ENCODE data around the gene C1QTNF3.
"Not testable (repeated sequence)": the region's sequence is repeated elsewhere in the genome, so short reads cannot be mapped to it uniquely, and the experiment has no call there.

The C1QTNF3 gene

DNA sequence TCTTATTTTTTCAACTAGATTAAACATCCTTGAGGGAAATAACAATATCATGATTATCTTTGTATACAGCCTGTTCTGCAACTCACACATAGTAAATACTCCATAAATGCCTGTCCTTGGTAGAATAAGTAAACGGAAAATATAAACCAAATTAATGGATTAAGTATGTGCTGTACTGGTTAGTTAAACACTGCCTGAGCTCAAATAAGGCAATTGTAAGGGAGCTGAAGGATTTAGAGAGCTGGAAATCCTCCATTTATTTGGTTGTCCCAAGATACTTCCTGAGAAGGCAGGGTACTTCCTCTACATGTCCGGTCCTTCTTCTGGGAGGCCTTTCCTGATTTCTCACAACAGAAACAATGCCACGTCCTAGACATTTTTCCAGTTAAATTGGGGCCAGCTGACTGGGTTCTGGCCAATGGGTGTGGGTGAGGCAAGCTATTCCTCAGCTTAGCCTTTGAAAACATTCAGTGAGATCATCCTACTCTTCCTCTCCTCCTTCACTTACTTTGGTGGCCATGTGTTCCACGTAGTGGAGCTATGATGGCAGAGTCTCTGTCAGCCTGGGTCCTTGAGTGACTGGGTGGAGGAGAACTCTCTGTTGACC lies 8.5 kb upstream of the C1QTNF3 start:
- no peak for DNase-seq

DNA sequence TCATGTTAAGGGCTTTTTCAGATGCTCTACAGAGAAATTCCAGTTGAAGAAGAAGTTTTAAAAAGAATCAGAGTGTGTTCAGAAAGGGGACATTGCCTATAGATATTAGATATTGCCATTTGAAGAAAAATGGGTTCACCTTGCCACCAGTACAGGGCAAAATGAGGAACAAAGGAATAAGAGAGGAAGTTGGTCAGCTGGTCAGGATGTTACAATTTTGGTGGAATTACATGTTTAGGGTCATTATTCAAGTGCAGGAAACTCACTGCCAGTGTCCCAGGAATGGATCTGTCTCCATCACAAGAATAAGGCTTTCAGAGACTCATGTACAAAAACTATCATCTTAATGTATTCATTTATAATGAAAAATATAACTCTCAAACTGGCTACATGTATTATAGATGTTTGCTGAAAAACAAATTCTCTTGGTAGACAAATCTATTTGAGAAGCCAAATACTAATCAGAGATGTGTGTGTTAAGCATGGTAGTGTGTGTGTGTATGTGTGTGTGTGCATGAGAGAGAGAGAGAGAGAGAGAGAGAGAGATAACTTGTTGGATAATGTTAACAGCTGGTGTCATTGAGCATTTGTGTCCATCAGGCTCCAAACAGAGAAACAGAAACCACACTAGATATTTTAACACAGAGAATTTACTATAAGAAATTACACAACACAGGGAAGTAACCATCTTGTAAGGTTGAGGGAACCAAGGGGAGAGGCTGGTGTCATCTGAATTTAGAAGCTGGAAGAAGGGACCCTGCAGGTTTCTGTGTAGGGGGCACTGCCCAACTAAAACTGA lies 5.0 kb upstream of the C1QTNF3 start:
- DNase-seq: no peak

DNA sequence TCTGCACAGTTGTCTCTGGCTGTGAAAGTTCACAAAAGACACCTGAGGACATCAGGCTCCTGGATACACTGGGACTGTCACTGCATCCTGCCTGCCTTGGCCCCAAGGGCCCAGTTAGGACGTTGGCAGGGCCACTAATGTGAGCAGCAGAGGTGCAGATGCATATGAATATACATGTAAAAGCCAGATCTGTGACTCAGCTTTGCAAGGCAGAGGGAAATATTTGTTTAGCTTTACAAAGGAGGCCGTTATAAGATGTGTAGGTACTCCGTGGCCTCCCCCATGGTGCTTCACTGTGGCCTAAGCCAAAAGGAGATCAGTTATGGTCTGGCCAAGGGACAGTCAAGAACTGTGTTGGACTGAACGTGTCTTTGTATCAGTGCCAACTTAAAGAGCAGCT lies 4.1 kb upstream of the C1QTNF3 start:
- DNase-seq: no peak

DNA sequence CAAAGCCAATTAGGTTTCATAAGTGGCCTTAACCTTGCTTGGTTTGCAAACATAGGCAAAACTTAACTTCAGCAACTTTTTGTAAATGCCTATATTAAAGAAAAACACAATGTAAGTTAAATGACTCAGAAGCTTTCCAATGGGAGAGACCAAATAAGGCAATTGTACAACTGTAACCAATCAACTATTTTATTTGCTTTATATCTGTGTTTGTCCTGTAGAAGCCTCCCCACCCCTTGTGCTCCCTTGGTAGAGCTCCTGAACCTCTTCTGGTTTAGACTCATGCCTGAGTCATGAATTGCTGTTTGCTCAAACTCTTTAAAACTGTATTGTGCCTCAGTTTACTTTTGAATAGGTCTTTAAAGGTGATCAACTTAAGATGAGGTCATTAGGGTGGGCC lies 3.0 kb upstream of the C1QTNF3 start:
- DNase-seq: no peak

DNA sequence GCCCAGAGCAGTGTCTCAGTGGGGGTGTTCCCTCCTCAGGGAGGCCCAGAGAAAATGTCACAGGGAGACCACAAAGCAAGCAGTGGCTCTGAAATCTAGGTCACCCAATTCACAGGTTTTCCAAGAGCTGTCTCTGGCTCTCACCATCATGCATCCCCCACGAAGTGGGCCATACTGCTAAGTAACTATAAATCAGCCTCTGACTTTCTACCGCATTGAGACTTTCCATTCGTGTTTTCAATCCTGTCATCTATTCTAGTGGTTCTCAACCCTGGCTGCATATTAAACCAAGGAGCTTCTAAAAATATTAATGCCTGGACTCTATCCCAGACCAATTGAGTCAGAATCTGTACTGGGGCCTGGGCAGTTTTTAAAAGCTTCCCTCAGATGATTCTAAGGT lies 2.0 kb upstream of the C1QTNF3 start:
- no peak for DNase-seq

DNA sequence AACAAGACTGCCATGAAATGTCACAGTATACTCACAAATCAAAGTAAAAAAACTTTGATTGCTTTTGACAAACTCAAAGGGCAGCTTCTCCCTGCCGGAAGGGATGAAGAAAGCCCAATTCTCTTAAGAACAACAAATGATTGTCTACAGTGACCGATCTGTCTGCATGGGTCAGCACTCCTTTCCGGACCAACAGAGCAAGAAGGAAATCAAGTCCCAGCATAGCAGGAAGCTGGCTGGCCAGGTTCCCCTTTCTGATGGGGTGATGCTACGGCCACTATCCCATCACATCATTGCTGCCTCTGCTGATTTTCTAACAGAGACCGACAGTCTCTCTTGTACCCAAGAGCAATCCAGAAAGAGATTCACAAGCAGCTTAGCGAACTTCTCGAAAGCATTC lies 692 bp downstream of the C1QTNF3 start:
- no peak for DNase-seq

DNA sequence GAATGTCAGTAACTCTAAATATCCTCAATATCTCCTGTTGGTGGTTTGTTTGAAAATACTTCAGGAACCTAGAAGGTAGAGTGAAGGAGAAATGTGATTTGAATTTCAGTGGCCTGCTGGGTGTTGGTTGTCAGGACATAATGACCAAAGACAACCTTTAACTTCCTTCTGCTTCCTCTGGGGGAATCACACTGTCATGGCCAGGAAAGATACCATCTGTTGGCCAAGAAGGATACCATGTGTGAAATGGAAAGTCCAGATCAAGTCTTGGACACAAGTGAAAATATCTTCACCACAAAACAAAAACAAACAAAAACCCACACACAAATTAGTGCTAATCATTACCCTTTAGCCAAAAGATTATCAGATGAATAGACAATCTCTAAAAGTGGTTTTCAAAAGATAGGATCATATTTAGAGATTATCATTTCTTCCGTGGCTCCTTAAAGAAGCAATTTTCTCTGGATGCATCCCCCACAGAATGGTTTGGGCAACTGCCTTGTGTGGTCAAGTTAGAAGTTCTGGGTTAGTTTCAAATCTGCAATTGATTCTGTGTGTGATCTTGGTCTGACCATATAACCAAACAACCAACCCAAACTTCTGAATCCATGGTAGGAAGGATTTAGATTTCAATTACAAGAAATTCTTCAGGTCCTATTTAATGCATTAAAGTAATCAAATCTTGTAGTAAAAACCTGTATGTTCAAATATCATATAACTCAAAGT lies 1.6 kb downstream of the C1QTNF3 start:
- no peak for DNase-seq

DNA sequence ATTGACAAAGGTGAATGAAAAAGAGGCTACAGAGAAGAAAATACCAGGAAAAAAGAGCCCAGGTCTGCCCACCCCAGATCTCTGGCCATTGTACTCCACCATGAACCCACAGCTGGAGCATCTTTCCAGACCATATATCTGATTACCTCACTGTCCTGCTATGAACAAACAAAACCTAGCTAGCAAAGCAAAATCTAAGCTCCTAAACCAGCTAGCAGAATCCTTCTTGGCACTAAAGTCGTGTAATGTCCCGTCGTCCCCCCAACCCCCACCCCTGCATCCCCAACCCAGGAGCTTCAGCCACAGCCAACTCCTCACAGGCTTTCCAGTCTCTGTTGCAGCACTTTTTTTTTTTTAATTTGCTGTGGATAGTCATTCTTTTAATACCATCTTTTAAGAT lies 2.5 kb downstream of the C1QTNF3 start:
- DNase-seq: no peak

DNA sequence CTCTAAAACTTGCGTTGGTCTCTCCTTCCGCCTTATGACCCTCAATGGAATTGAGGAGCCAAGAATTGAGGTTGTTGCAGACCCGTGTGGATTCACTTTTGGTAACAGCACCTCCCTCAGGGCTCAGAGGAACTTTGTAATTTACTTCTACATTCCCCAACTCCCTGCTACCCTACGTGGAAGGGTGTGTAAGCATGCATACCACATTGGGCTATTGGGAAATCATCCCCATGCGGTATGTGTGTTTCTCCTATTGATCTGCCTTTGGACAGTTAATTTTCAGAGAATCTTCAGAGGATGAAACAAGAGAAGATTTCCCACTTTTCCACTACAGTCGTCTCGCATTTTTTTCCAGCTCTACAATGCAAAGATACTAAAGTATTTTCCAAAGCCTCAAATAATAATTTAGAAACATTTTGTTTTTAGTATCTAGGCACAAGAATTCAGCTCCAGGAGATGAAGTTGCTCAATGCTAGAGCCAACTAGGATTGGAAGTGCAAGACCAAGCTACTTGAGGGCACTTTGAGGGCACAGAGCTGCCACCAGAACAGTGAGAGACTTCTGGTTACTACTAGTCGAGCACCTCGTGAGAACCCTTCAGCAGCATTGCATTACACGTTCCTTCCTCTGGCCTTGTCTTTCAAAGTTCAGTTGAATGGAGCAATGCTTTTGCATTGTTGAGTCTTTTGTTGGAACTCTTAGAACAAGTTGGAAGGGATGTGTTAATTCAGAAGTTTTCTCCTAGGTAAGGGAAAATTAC lies 3.4 kb downstream of the C1QTNF3 start:
- DNase-seq: no peak

DNA sequence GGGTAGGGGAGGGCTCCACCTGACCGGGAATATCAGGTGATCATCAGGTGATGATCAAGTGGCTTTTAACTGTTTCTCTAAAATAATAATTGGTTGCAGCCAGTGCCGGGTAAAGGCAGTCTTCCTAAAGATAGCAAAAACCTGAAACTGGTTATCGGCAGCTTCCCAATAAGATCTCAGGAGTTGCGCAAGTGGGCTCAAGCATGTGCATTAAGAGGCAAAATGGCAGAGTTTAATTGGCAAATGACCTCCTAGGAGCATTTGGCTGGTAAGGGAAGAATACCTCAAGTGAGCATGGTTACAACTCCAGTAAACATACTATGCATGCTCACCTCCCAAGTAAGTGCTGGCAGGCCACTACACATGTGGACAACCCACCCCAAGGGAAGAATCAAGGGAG lies 4.2 kb downstream of the C1QTNF3 start:
- DNase-seq: no peak

DNA sequence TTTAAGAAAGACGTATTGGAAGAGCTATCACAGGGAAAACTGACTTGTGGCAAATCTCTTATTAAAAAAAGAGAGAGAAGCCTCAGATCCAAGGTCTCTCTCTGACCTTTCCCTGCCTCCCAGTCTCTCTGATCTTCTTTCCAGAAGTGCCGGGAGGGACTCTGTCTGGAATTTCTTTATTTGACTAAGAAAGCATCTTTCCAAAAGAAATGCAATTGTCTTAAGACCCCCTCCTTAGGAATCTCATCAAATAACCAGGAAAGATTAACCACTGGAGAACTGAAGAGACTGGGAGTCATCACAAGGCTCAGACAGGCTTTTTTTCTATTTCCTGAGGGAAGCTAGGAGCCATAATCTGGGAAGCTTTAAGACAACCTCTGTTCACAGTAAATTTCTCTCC lies 4.6 kb downstream of the C1QTNF3 start:
- DNase-seq: no peak

DNA sequence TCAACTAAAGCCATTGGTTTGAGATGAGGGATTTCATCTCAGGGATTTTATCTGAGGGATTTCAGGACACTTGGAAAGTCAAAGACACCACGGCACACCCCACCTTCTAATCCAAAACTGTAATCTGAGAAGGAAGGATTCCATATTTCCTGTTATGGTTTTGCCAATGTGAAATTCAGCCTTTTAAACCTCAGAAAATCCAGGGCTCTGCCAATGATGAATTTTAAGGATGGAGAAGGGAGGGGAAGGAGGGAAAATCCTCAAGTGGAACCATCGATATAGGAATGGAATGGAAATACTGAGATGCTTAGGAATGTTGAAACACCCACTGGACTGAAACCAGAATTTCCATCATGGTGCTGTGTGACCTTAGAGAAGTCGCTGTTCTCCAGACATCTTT lies 5.3 kb downstream of the C1QTNF3 start:
- no peak for DNase-seq

DNA sequence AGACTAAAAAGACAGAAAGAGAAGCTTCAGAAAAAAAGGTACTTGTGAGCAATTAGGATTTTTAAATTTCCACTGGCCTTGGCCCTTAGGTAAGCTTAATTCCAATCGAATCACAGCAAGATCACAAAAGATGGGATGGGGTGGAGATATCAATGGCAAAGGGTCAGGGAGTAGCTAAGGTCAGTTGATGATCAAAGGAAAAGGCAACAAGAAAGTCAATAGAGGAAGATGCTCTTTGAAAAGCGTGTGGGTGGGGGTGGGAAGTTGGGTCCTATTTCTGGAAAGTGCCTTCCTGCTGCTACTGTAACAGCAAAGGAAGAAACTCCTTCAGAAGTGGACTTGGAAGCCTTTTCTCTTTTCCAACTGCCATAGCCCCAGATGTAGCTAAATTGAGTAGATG lies 7.3 kb downstream of the C1QTNF3 start:
- no peak for DNase-seq

DNA sequence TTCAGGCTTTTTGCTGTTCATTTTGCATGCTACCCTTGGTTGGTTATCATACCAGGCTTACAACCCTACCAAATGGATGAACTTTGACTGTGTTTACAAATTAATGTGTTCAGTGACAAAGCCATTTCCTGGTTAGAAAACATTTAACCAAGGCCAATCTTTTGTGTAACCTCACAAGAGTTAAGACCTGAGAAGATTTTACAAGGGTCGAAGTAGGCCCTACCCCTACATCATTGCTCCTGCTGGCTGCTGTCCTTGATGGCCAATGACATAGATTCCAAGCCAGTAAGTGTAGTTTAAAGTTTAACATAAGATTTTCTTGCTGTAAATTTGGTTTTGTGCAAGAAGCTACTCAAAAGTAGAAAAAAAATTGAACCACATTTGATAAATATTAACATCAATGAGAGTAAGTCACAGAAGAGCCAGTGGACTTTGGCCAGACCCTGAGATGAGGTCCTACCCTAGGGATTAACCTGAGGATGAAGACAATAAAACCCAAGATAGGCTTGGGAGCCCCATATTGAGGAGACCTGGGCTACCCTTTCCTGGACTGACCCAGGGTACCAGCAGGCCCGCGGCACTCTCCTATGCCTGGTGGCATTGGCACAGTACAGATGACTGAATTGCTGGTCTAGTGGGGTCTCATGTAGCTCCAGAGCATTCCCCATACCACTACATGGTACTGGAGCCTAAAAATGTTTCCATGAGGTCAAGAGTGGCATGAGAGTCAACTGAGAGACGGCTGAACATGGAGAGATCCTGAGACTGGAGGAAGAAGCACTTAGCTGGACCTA lies 8.3 kb downstream of the C1QTNF3 start:
- no peak for DNase-seq

DNA sequence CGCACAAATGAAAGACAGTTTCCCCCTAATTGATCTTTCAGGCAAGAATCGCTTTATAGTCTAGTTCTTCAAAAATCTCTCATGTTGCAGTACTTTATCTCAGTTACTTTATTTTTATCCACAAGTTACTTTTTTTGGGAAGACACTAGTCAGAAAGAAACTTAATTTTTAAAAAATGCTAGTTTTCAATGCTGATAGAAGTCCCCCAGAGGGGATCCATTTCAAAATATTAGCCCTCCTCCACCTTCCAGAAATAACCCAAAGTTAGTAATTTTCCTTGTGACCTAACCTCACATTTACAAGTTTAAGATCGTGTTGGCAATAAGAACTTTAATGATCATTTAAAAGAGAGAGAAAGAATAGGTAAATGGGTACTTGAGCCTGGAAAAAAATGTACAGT lies 11.0 kb downstream of the C1QTNF3 start:
- DNase-seq: no peak

DNA sequence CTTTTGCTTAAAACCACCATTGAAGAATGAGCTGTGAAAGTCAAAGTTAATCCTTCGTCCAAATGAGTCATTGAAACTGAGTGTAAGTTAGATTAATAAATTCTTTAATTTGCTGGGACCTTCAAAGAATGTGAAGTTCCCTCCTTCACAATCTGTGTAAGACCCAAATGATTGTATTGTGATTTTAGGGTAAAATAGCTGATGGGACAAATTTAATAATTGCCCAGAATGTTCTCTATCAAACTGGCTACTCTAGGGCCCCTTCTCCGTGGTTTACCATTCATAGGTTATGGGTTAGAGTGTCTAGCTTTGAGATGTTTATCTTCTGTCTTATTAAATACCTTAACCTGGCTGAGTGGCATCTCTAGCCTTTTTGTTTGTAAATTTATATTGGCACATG lies 11.9 kb downstream of the C1QTNF3 start:
- no peak for DNase-seq

DNA sequence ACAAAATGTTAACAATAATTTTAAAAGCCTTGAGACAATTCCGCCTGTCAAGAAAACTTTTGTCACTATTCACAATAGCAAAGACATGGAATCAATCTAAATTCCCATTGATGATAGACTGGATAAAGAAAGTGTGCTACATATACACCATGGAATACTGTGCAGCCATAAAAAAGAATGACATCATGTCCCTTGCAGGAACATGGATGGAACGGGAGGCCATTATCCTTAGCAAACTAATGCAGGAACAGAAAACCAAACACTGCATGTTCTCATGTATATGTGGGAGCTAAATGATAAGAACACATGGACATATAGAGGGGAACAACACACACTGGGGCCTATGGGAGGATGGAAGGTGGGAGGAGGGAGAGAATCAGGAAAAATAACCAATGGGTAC lies 12.4 kb downstream of the C1QTNF3 start:
- DNase-seq: not testable (repeated sequence)

DNA sequence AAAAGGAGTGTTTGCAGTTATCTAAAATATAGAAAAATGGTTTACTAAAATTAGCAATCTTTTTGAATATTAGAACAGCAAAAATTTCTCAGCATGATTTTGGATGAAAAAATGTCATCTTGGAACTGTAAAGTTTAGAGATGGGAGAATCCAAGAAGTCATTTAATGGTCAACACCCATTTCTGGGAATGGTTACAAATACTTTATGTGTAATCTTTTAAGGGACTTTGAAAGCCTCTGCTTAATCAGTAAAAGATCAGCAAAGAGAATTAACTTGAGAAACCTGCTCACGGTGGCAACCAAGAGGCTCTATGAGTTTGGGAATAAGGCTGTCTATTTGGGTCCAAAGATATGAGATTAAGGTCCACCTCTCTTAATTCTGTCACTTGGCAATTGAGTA lies 13.0 kb downstream of the C1QTNF3 start:
- DNase-seq: no peak

DNA sequence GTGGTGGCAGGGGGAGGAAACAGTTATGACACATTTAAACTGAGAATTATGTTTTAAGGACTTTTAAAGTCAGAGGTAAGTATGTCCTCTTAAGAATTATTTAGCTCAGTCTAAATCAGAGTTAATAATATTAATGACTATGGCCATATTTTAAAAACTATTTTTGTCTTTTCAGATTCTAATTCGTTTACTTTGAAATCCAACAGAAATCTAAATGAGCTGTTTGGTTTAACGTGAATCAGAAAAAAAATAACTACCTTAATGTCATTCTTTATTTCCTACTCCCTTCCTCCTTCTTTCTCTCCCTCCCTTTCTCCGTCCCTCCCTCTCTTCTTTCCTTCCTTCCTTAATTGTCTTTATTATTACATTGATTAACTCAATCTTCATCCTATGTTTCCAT lies 14.7 kb downstream of the C1QTNF3 start:
- DNase-seq: no peak

DNA sequence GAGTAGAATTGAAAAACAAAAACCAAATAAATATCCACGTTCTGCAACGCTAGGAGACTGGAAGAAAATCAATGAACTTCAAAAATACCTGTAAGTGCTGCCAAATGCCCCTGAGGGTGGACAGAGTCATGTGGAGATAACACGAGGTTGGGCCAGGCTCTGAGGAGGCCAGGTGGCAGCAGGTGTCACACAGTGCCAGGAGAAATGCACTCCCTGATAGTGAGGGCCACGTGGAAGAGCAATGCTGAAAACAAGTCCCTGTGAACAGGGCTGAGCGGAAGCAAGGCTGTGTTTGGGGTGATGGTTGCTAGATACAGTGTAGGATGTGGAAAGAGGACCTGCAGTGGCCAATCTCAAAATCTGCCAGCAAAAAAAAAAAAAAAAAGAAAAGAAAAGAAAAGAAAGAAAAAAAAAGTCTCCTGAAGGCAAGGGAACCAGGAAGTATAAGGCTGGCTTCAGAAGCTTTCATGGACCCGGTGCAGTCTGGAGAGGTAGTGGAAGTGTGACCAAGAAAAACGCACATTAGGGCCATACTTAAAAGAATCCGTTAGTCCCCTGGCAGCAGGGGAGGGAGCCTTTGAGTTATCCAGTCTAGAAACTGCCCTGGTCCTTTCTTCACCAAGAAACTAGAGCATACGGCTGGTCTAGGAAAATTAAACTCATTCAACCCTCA lies 16.8 kb downstream of the C1QTNF3 start:
- DNase-seq: no peak

DNA sequence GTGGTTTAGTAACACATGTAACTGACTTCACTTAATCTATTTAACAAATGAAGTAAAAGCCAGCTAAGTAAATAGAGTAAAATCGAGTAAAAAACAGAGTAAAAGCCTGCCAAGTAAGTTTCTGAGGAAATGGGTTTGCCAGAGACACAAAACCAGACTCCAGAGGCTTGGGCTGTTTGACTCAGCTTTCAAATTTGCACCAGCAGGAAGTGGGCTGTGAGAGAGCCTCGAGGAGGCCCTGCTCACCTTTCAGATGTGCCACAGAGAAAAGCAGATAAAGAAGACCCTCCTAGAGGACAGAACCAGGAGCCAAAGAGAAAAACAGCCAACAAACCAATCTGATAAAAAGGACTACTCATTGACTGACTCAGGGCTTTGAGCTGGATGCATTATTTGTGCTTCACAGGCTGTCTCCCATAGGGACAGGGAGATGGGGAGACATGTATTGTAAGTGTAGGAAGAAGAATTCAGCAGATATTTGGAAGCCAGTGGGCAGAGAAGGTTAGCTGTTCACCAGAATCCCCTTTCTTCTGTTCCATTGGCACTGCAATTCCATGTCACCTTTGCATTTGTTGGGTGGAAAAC lies 20.8 kb downstream of the C1QTNF3 start:
- DNase-seq: no peak

DNA sequence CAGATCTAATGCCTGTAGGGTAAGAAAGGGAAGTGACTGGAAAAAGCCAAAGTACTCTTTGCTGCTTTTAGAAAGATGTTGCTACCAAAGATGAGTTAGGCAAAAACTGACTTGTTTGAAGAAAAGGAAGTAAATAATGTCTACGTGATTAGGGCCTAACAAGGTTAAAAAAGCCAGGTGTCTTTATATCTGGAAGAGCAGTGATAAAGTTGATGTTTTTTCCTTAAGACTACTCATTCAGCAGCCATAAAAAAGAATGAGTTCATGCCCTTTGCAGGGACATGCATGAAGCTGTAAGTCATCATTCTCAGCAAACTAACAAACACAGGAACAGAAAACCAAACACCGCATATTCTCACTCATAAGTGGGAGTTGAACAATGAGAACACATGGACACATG lies 21.7 kb downstream of the C1QTNF3 start:
- no peak for DNase-seq
